ENCODE results near the gene TBL3. TPM values are rescaled to one million over a fixed set of nuclear protein-coding genes. Genes with fewer than 3 reads are reported as not detected.
A peak's percentile ranks its signal among the peaks of the same experiment; 100 is the strongest.

Gene TBL3
- total RNA-seq, 1 experiment from 2014 or later, result 73.4 TPM

GRCh38 chr16:1945559-1946391 is 26.1 kb upstream of the TBL3 start:
- peaks cover 22% of the 10 kb centered on the region for H3K4me1 Mint-ChIP-seq
- no peaks in the 10 kb centered on the region for H3K36me3 Mint-ChIP-seq
- no peak for ATAC-seq
- ChIA-PET CTCF (interaction anchor here (0.5 to 2.8 kb wide), 14 partner anchors 13 to 163 kb away, joined by 3 to 13 read pairs (median 4); partner anchors contain the start of genes NUBP2, RPS2, SPSB3 and TBL3), POLR2A (interaction anchor here (0.8 to 1.9 kb wide), 3 partner anchors 15 to 26 kb away, joined by 3 to 6 read pairs (median 3); partner anchors contain the start of genes RPS2 and TBL3)
- TF ChIP-seq AFF4 (CRISPR knock-in tag; IDR thresholded peaks at IDR 0.05; ENCODE audit: borderline replicate concordance) (no peak), ZBTB21 (CRISPR knock-in tag; IDR thresholded peaks at IDR 0.05; ENCODE audit: borderline replicate concordance) (no peak), GABPB1 (CRISPR knock-in tag; IDR thresholded peaks at IDR 0.05) (no peak), FOXP4 (CRISPR knock-in tag; IDR thresholded peaks at IDR 0.05) (no peak), PRRX2 (CRISPR knock-in tag; IDR thresholded peaks at IDR 0.05) (no peak), CDX4 (CRISPR knock-in tag; IDR thresholded peaks at IDR 0.05; ENCODE audit: borderline replicate concordance) (no peak), ZNF138 (CRISPR knock-in tag; conservative IDR thresholded peaks at IDR 0.05) (no peak), ZNF232 (CRISPR knock-in tag; IDR thresholded peaks at IDR 0.05) (no peak), ERG (CRISPR knock-in tag; IDR thresholded peaks at IDR 0.05) (no peak), RELA (CRISPR knock-in tag; IDR thresholded peaks at IDR 0.05; ENCODE audit: borderline replicate concordance) (no peak)
- no peak overlapping the region for H3K4me3 Mint-ChIP-seq
- H3K27me3 Mint-ChIP-seq (ENCODE audit: low read depth), result peaks cover 16% of the 10 kb centered on the region
- no peak for DNase-seq (ENCODE audit: low spot score)
- H3K27ac Mint-ChIP-seq, result no peak overlapping the region
- no peaks in the 10 kb centered on the region for H3K9me3 Mint-ChIP-seq

GRCh38 chr16:1946495-1947368 is 25.1 kb upstream of the TBL3 start:
- H3K4me1 Mint-ChIP-seq, result peaks cover 16% of the 10 kb centered on the region
- ChIA-PET CTCF (interaction anchor here (0.5 to 2.8 kb wide), 14 partner anchors 11 to 164 kb away, joined by 3 to 13 read pairs (median 4); partner anchors contain the start of genes NUBP2, RPS2, SPSB3 and TBL3), POLR2A (interaction anchor here (0.8 to 1.9 kb wide), 3 partner anchors 14 to 25 kb away, joined by 3 to 6 read pairs (median 3); partner anchors contain the start of genes RPS2 and TBL3)
- no peak for ATAC-seq
- H3K4me3 Mint-ChIP-seq, result no peak overlapping the region
- H3K9me3 Mint-ChIP-seq, result no peaks in the 10 kb centered on the region
- peaks cover 16% of the 10 kb centered on the region for H3K27me3 Mint-ChIP-seq (ENCODE audit: low read depth)
- no peak overlapping the region for H3K27ac Mint-ChIP-seq
- no peaks in the 10 kb centered on the region for H3K36me3 Mint-ChIP-seq
- peak; percentile 44 for DNase-seq (ENCODE audit: low spot score)
- TF ChIP-seq GABPB1 (CRISPR knock-in tag; IDR thresholded peaks at IDR 0.05) (no peak), E2F1 (CRISPR knock-in tag; IDR thresholded peaks at IDR 0.05) (no peak), ZBTB21 (CRISPR knock-in tag; IDR thresholded peaks at IDR 0.05; ENCODE audit: borderline replicate concordance) (no peak), EMX1 (CRISPR knock-in tag; IDR thresholded peaks at IDR 0.05) (no peak), PRDM15 (CRISPR knock-in tag; IDR thresholded peaks at IDR 0.05) (no peak), SMAD4 (CRISPR knock-in tag; IDR thresholded peaks at IDR 0.05) (no peak), ZNF232 (CRISPR knock-in tag; IDR thresholded peaks at IDR 0.05) (no peak), JUN (CRISPR knock-in tag; IDR thresholded peaks at IDR 0.05) (no peak), TCF7 (CRISPR knock-in tag; IDR thresholded peaks at IDR 0.05; ENCODE audit: low read depth) (no peak), RORB (CRISPR knock-in tag; IDR thresholded peaks at IDR 0.05) (no peak), ZMAT4 (CRISPR knock-in tag; IDR thresholded peaks at IDR 0.05) (no peak)
